ENCODE measurements around the gene DNAJC10. TPM values are rescaled to one million over a fixed set of nuclear protein-coding genes. Genes with fewer than 3 reads are reported as not detected.
A peak's percentile ranks its signal among the peaks of the same experiment; 100 is the strongest.

Gene DNAJC10
- total and polyA plus RNA-seq, 2 donors (not counting 3 experiments of a cell fraction or from before 2014, with no cell fraction given), result 45.1 to 201 TPM

GRCh38 chr2:182717416-182717815 is 1.4 kb downstream of the DNAJC10 start:
- no peaks in the 10 kb centered on the region for H3K27me3 ChIP-seq (ENCODE audit: control insufficient read depth in 2 of 2, insufficient read depth in 2 of 2, low read length in 2 of 2)
- H3K9me3 ChIP-seq (replicated peaks; ENCODE audit: control insufficient read depth, insufficient read depth, low read length), result no peaks in the 10 kb centered on the region
- no peak overlapping the region for H3K27ac ChIP-seq (ENCODE audit: insufficient read depth, low read depth, low read length)
- H3K79me2 ChIP-seq (ENCODE audit: control insufficient read depth, insufficient read depth, low read length), result peaks cover 21% of the 10 kb centered on the region
- no TSS peak for BruUV-seq (replicated peaks)
- intact Hi-C loops (cut with micrococcal nuclease), result loop anchor here (5.0 kb wide), 2 partner anchors 530 to 905 kb away; no protein-coding TSS in a partner anchor
- FAIRE-seq, result peak; percentile 76
- TF ChIP-seq JUN (IDR thresholded peaks at IDR 0.05; ENCODE audit: borderline replicate concordance, insufficient read depth, insufficient read length, low read depth) (no peak), FOS (IDR thresholded peaks at IDR 0.05; ENCODE audit: borderline replicate concordance, insufficient read depth, low read length) (no peak), CTCF (IDR thresholded peaks at IDR 0.05; ENCODE audit: extremely low read depth in 1 of 2, insufficient read depth in 1 of 2, low read depth in 1 of 2, low read length in 2 of 2) (no peak), MYC (IDR thresholded peaks at IDR 0.05; ENCODE audit: low read depth, low read length) (no peak), POLR2AphosphoS5 (IDR thresholded peaks at IDR 0.05; ENCODE audit: insufficient read depth, low read depth, low read length) (no peak)
- TF ChIP-seq, protein P1, sequence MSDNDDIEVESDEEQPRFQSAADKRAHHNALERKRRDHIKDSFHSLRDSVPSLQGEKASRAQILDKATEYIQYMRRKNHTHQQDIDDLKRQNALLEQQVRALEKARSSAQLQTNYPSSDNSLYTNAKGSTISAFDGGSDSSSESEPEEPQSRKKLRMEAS (IDR thresholded peaks at IDR 0.05; ENCODE audit: insufficient read depth, insufficient read length), result no peak
- H4K20me1 ChIP-seq (replicated peaks; ENCODE audit: control insufficient read depth, extremely low read depth, insufficient read depth, low read length), result no peaks in the 10 kb centered on the region
- no peaks in the 10 kb centered on the region for H3K9me1 ChIP-seq (replicated peaks; ENCODE audit: control insufficient read depth, extremely low read depth, insufficient read depth, low read length)
- peaks cover 0 to 7% of the 10 kb centered on the region in 2 experiments for H3K36me3 ChIP-seq (ENCODE audit: control insufficient read depth in 2 of 2, extremely low read depth in 1 of 2, insufficient read depth in 2 of 2, low read length in 2 of 2)
- POLR2A ChIA-PET, result no interaction called here
- H3K4me3 ChIP-seq (replicated peaks in 1 of 3; ENCODE audit: insufficient read depth in 1 of 3, low read depth in 1 of 3, low read length in 3 of 3), result peak overlapping the region in 1 of 3 experiments; percentile 95
- H3K4me2 ChIP-seq (ENCODE audit: insufficient read depth, low read length), result peak overlapping the region; percentile 93
- no peak overlapping the region for H2AFZ ChIP-seq (ENCODE audit: low read depth, low read length)
- dilution Hi-C loops (cut with MboI; ENCODE audit: extremely low pct_ligation_motif_present, low sequenced_read_pairs), result no loop called here
- CTCF ChIA-PET, result interaction anchor here (1.0 to 3.7 kb wide), 3 partner anchors 43 to 50 kb away, joined by 3 to 31 read pairs (median 4); no protein-coding TSS in a partner anchor
- H3K4me1 ChIP-seq (ENCODE audit: control insufficient read depth, extremely low read depth, insufficient read depth, low read length), result peaks cover 32% of the 10 kb centered on the region
- DNase-seq (ENCODE audit: low read depth, low spot score), result peak; percentile 22
- no peak overlapping the region for H3K9ac ChIP-seq (replicated peaks; ENCODE audit: extremely low read depth, insufficient read depth, low read length)
